ENCODE data around the gene KIF5C. TPM values are rescaled to one million over a fixed set of nuclear protein-coding genes. Genes with fewer than 3 reads are reported as not detected.
"Not testable (repeated sequence)": the region's sequence is repeated elsewhere in the genome, so short reads cannot be mapped to it uniquely, and the experiment has no call there.

KIF5C gene
- total and polyA plus RNA-seq, 2 donors (not counting 1 experiment from before 2014, with no cell fraction given), result 1.9 to 6.1 TPM

GRCh38 chr2:148979164-148979918 is 104.3 kb downstream of the KIF5C start:
- Histone ChIP-seq H3K9me3 (ENCODE audit: control extremely low read depth in 1 of 3, control insufficient read depth in 2 of 3, insufficient read depth in 1 of 3, low read length in 2 of 3) (no peaks in the 10 kb centered on the region), H2AFZ (ENCODE audit: insufficient read depth, low read depth, low read length, poor library complexity, severe bottlenecking) (no peak overlapping the region), H3K27ac (ENCODE audit: low read length in 2 of 2) (no peak overlapping the region), H4K20me1 (ENCODE audit: control insufficient read depth, insufficient read depth, low read length, poor library complexity, severe bottlenecking) (no peaks in the 10 kb centered on the region), H3K79me2 (ENCODE audit: control insufficient read depth, insufficient read depth, low read length) (no peaks in the 10 kb centered on the region), H3K36me3 (replicated peaks in 1 of 2; ENCODE audit: control extremely low read depth in 1 of 2, control insufficient read depth in 1 of 2, extremely low read depth in 1 of 2, insufficient read depth in 2 of 2, low read length in 1 of 2) (no peaks in the 10 kb centered on the region), H3K9ac (ENCODE audit: low read length) (no peak overlapping the region), H3K4me2 (replicated peaks; ENCODE audit: low read depth, low read length, poor library complexity, severe bottlenecking) (no peak overlapping the region), H3K4me1 (ENCODE audit: control insufficient read depth in 2 of 2, insufficient read depth in 2 of 2, low read length in 2 of 2) (peaks cover 0 to 7% of the 10 kb centered on the region in 2 donors), H3K27me3 (replicated peaks in 1 of 4; ENCODE audit: control extremely low read depth in 1 of 4, control insufficient read depth in 3 of 4, insufficient read depth in 4 of 4, low read length in 3 of 4) (no peaks in the 10 kb centered on the region), H3K4me3 (ENCODE audit: control extremely low read depth in 1 of 5, extremely low read depth in 1 of 5, insufficient read depth in 1 of 5, low read depth in 2 of 5, low read length in 4 of 5) (no peak overlapping the region)
- TF ChIP-seq, protein P1, sequence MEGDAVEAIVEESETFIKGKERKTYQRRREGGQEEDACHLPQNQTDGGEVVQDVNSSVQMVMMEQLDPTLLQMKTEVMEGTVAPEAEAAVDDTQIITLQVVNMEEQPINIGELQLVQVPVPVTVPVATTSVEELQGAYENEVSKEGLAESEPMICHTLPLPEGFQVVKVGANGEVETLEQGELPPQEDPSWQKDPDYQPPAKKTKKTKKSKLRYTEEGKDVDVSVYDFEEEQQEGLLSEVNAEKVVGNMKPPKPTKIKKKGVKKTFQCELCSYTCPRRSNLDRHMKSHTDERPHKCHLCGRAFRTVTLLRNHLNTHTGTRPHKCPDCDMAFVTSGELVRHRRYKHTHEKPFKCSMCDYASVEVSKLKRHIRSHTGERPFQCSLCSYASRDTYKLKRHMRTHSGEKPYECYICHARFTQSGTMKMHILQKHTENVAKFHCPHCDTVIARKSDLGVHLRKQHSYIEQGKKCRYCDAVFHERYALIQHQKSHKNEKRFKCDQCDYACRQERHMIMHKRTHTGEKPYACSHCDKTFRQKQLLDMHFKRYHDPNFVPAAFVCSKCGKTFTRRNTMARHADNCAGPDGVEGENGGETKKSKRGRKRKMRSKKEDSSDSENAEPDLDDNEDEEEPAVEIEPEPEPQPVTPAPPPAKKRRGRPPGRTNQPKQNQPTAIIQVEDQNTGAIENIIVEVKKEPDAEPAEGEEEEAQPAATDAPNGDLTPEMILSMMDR (IDR thresholded peaks at IDR 0.05), result no peak
- TF ChIP-seq EZH2 (IDR thresholded peaks at IDR 0.05; ENCODE audit: borderline replicate concordance, insufficient read depth, low read depth, low read length, poor library complexity, severe bottlenecking), result no peak
- intact Hi-C loops (cut with micrococcal nuclease), result no loop called here
- ChIA-PET POLR2A (no interaction called here), CTCF (no interaction called here)
- Mint-ChIP-seq H3K27me3 (no peaks in the 10 kb centered on the region), H3K4me3 (no peak overlapping the region), H3K27ac (no peak overlapping the region), H3K4me1 (peaks cover 5% of the 10 kb centered on the region), H3K9me3 (ENCODE audit: insufficient read depth) (no peaks in the 10 kb centered on the region)
- DNase-seq, result no peak
- 93% methylated on average over 2 of the region's 6 CpGs for WGBS (ENCODE audit: insufficient coverage)
- ATAC-seq (ENCODE audit: low read depth), result no peak

DNA sequence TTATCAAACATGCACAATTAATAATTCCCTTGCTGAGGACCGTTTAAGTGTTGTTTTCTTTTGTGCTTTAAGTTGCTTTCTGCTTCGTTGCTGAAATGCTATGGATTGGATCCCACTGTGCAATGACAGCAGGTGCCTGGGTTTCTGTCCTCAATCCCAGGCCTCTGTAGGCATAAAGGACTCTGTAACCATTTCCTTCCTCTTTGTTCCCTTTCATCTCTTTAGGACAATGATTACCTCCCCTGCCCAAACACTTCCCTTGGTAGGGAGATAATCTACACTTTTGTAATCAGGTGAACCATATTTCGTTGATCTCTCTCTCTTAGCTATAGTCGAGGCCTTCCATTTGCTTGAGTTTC is 104.9 kb downstream of the KIF5C start:
- intact Hi-C loops (cut with micrococcal nuclease), result no loop called here
- H3K27ac ChIP-seq (ENCODE audit: low read length in 2 of 2), result no peak overlapping the region
- H3K27me3 Mint-ChIP-seq, result no peaks in the 10 kb centered on the region

GRCh38 chr2:148980496-148980895 is 105.5 kb downstream of the KIF5C start:
- H3K9me3 ChIP-seq (ENCODE audit: control extremely low read depth in 1 of 3, control insufficient read depth in 2 of 3, insufficient read depth in 1 of 3, low read length in 2 of 3); H3K4me3 Mint-ChIP-seq; H4K20me1 ChIP-seq (ENCODE audit: control insufficient read depth, insufficient read depth, low read length, poor library complexity, severe bottlenecking); H3K4me3 ChIP-seq (ENCODE audit: control extremely low read depth in 1 of 5, extremely low read depth in 1 of 5, insufficient read depth in 1 of 5, low read depth in 2 of 5, low read length in 4 of 5); H3K27me3 Mint-ChIP-seq; POLR2A ChIA-PET; H3K79me2 ChIP-seq (ENCODE audit: control insufficient read depth, insufficient read depth, low read length); H3K4me1 Mint-ChIP-seq; DNase-seq; H3K9ac ChIP-seq (ENCODE audit: low read length); H3K4me2 ChIP-seq (replicated peaks; ENCODE audit: low read depth, low read length, poor library complexity, severe bottlenecking); H3K27me3 ChIP-seq (replicated peaks in 1 of 4; ENCODE audit: control extremely low read depth in 1 of 4, control insufficient read depth in 3 of 4, insufficient read depth in 4 of 4, low read length in 3 of 4); H3K27ac ChIP-seq (ENCODE audit: low read length in 2 of 2); H3K4me1 ChIP-seq (ENCODE audit: control insufficient read depth in 2 of 2, insufficient read depth in 2 of 2, low read length in 2 of 2); H3K36me3 ChIP-seq (replicated peaks in 1 of 2; ENCODE audit: control extremely low read depth in 1 of 2, control insufficient read depth in 1 of 2, extremely low read depth in 1 of 2, insufficient read depth in 2 of 2, low read length in 1 of 2); H2AFZ ChIP-seq (ENCODE audit: insufficient read depth, low read depth, low read length, poor library complexity, severe bottlenecking); intact Hi-C loops (cut with micrococcal nuclease); H3K9me3 Mint-ChIP-seq (ENCODE audit: insufficient read depth); H3K27ac Mint-ChIP-seq; ATAC-seq (ENCODE audit: low read depth): not testable (repeated sequence)
- no CpG with 5 or more reads among the region's 3 CpGs for WGBS (ENCODE audit: insufficient coverage)
- CTCF ChIA-PET, result interaction anchor here (1.0 kb wide), 1 partner anchor 1043 kb away, joined by 3 read pairs; no protein-coding TSS in a partner anchor

More for the DNA sequence above, 104.9 kb downstream of the KIF5C start:
- Histone ChIP-seq H3K4me1 (ENCODE audit: control insufficient read depth in 2 of 2, insufficient read depth in 2 of 2, low read length in 2 of 2) (peaks cover 0 to 7% of the 10 kb centered on the region in 2 donors), H3K36me3 (replicated peaks in 1 of 2; ENCODE audit: control extremely low read depth in 1 of 2, control insufficient read depth in 1 of 2, extremely low read depth in 1 of 2, insufficient read depth in 2 of 2, low read length in 1 of 2) (no peaks in the 10 kb centered on the region), H3K27me3 (replicated peaks in 1 of 4; ENCODE audit: control extremely low read depth in 1 of 4, control insufficient read depth in 3 of 4, insufficient read depth in 4 of 4, low read length in 3 of 4) (no peaks in the 10 kb centered on the region), H3K9ac (ENCODE audit: low read length) (no peak overlapping the region), H4K20me1 (ENCODE audit: control insufficient read depth, insufficient read depth, low read length, poor library complexity, severe bottlenecking) (no peaks in the 10 kb centered on the region), H3K4me3 (ENCODE audit: control extremely low read depth in 1 of 5, extremely low read depth in 1 of 5, insufficient read depth in 1 of 5, low read depth in 2 of 5, low read length in 4 of 5) (no peak overlapping the region), H2AFZ (ENCODE audit: insufficient read depth, low read depth, low read length, poor library complexity, severe bottlenecking) (no peak overlapping the region), H3K9me3 (ENCODE audit: control extremely low read depth in 1 of 3, control insufficient read depth in 2 of 3, insufficient read depth in 1 of 3, low read length in 2 of 3) (no peaks in the 10 kb centered on the region), H3K4me2 (replicated peaks; ENCODE audit: low read depth, low read length, poor library complexity, severe bottlenecking) (no peak overlapping the region), H3K79me2 (ENCODE audit: control insufficient read depth, insufficient read depth, low read length) (no peaks in the 10 kb centered on the region)
- ChIA-PET CTCF (no interaction called here), POLR2A (no interaction called here)
- Mint-ChIP-seq H3K9me3 (ENCODE audit: insufficient read depth) (no peaks in the 10 kb centered on the region), H3K4me3 (no peak overlapping the region), H3K4me1 (peaks cover 5% of the 10 kb centered on the region), H3K27ac (no peak overlapping the region)
- DNase-seq (no peak), ATAC-seq (ENCODE audit: low read depth) (no peak)
- 43% methylated on average over 2 of the region's 4 CpGs for WGBS (ENCODE audit: insufficient coverage)
- TF ChIP-seq, protein P1 (IDR thresholded peaks at IDR 0.05), result no peak
- TF ChIP-seq EZH2 (IDR thresholded peaks at IDR 0.05; ENCODE audit: borderline replicate concordance, insufficient read depth, low read depth, low read length, poor library complexity, severe bottlenecking), result no peak

Data from B cell (primary cell).